ENCODE results near the gene COL2A1. TPM values are rescaled to one million over a fixed set of nuclear protein-coding genes. Genes with fewer than 3 reads are reported as not detected.

COL2A1 gene
- total and polyA plus RNA-seq, 8 donors: 2.2 to 14.5 (median 6.8) TPM; not detected in 2

- 1 to 3% (median 2%) methylated on average over 25 to 26 of the region's 26 CpGs for WGBS, 5 donors
These were observed 1.5 kb downstream of the COL2A1 start for GRCh38 chr12:48002773-48003218.

GRCh38 chr12:48002414-48002730, 1.9 kb downstream of the COL2A1 start:
- no peaks in the 10 kb centered on the region for H3K9me3 ChIP-seq
- peak overlapping the region in 1 of 5 donors; percentile 47 for H3K27ac ChIP-seq
- peaks cover 15 to 100% (median 61%) of the 10 kb centered on the region in 3 donors for H3K27me3 ChIP-seq
- H3K36me3 ChIP-seq: no peaks in the 10 kb centered on the region
- intact Hi-C loops (cut with DNase I; ENCODE audit: low total_unique reads): no loop called here
- TF ChIP-seq EP300 (IDR thresholded peaks at IDR 0.05) (no peak), POLR2AphosphoS5 (IDR thresholded peaks at IDR 0.05) (no peak), POLR2A (IDR thresholded peaks at IDR 0.05) (no peak), CTCF (IDR thresholded peaks at IDR 0.05) (no peak)
- no peak for DNase-seq
- peak overlapping the region; percentile 40 to 56 (median 46) for H3K4me3 ChIP-seq
- 3 to 5% (median 4%) methylated on average over 13 of the region's 13 CpGs for WGBS, 5 donors
- peaks cover 42 to 48% (median 46%) of the 10 kb centered on the region in 4 donors for H3K4me1 ChIP-seq

More at GRCh38 chr12:48002773-48003218, 1.5 kb downstream of the COL2A1 start:
- intact Hi-C loops (cut with DNase I; ENCODE audit: low total_unique reads): no loop called here
- Histone ChIP-seq H3K27me3 (peaks cover 15 to 100% (median 61%) of the 10 kb centered on the region in 3 donors), H3K4me1 (peaks cover 42 to 48% (median 46%) of the 10 kb centered on the region in 4 donors), H3K9me3 (no peaks in the 10 kb centered on the region), H3K4me3 (peak overlapping the region; percentile 40 to 56 (median 46)), H3K27ac (no peak overlapping the region), H3K36me3 (no peaks in the 10 kb centered on the region)
- peak; percentile 48 to 86 for DNase-seq
- TF ChIP-seq CTCF (IDR thresholded peaks at IDR 0.05) (no peak), POLR2A (IDR thresholded peaks at IDR 0.05) (no peak), POLR2AphosphoS5 (IDR thresholded peaks at IDR 0.05) (no peak), EP300 (IDR thresholded peaks at IDR 0.05) (no peak)

GRCh38 chr12:48001505-48002413, 2.5 kb downstream of the COL2A1 start:
- DNase-seq: peak; percentile 46 to 85
- peaks cover 15 to 98% (median 61%) of the 10 kb centered on the region in 3 donors for H3K27me3 ChIP-seq
- peaks cover 42 to 48% (median 46%) of the 10 kb centered on the region in 4 donors for H3K4me1 ChIP-seq
- H3K27ac ChIP-seq: peak overlapping the region in 2 of 5 donors; percentile 7 to 47
- H3K4me3 ChIP-seq: peak overlapping the region; percentile 40 to 56 (median 46)
- 1 to 2% (median 1%) methylated on average over 42 to 57 of the region's 57 CpGs for WGBS, 5 donors
- intact Hi-C loops (cut with DNase I; ENCODE audit: low total_unique reads): no loop called here
- TF ChIP-seq CTCF (IDR thresholded peaks at IDR 0.05): no peak
- TF ChIP-seq POLR2A (IDR thresholded peaks at IDR 0.05): no peak
- no peak for TF ChIP-seq POLR2AphosphoS5 (IDR thresholded peaks at IDR 0.05)
- no peak for TF ChIP-seq EP300 (IDR thresholded peaks at IDR 0.05)
- H3K36me3 ChIP-seq: no peaks in the 10 kb centered on the region
- no peaks in the 10 kb centered on the region for H3K9me3 ChIP-seq

- H3K4me3 ChIP-seq: peak overlapping the region; percentile 40 to 56 (median 46)
- peaks cover 15 to 91% (median 59%) of the 10 kb centered on the region in 3 donors for H3K27me3 ChIP-seq
- H3K9me3 ChIP-seq: no peaks in the 10 kb centered on the region
- WGBS, 5 donors: 7 to 9% (median 8%) methylated on average over 14 to 18 of the region's 18 CpGs
- no peaks in the 10 kb centered on the region for H3K36me3 ChIP-seq
- peaks cover 46 to 54% (median 52%) of the 10 kb centered on the region in 4 donors for H3K4me1 ChIP-seq
- DNase-seq: peak in 1 of 2 donors; percentile 72
- H3K27ac ChIP-seq: peak overlapping the region in 1 of 5 donors; percentile 47
- intact Hi-C loops (cut with DNase I; ENCODE audit: low total_unique reads): no loop called here
- no peak for TF ChIP-seq CTCF (IDR thresholded peaks at IDR 0.05)
- no peak for TF ChIP-seq POLR2A (IDR thresholded peaks at IDR 0.05)
- TF ChIP-seq EP300 (IDR thresholded peaks at IDR 0.05): no peak
- TF ChIP-seq POLR2AphosphoS5 (IDR thresholded peaks at IDR 0.05): no peak
These were observed 3.3 kb downstream of the COL2A1 start for GRCh38 chr12:48000878-48001504.

Measured in stomach (tissue), 9 donors.